HepG2 (cell line): ENCODE results near the gene CCDC122. TPM values are rescaled to one million over a fixed set of nuclear protein-coding genes. Genes with fewer than 3 reads are reported as not detected.

Source experiments
- ATAC-seq: fragments of 200-7000 bp; cut with Tn5 transposase; 3 replicates; pipeline ENCODE4 v1.9.1; 2020; ENCODE audit warnings: mild to moderate bottlenecking, moderate library complexity
- BruUV-seq: library from RNA; stranded (reverse); fragments of 400-500 nt; replicated peaks from 2 replicates; lab custom pipeline; 2021; lab: Mats Ljungman, UMichigan
- CTCF ChIA-PET: fragments of 300-600 bp; formaldehyde crosslinking; extraction: SDS; loops from one replicate; lab custom pipeline; 2021; ENCODE audit warnings: low total read pairs, inconsistent platforms, low intra/inter-chr PET ratio; lab: Yijun Ruan, JAX
- POLR2A ChIA-PET: fragments of 350-600 bp; sonication (Branson Sonifier 250); formaldehyde crosslinking; loops from one replicate; lab custom pipeline; 2020; ENCODE audit warnings: antibody characterized with exemption, inconsistent platforms; lab: Yijun Ruan, JAX
- DNase-seq: peaks from one replicate; pipeline ENCODE4 v3.0.0-alpha.2; 2015; ENCODE audit warnings: low spot score
- FAIRE-seq: peaks from 3 replicates; lab custom pipeline; 2011; peaks lifted over from hg19 to GRCh38; lab: Jason Lieb, UNC
- H2AFZ ChIP-seq: one replicate; pipeline ENCODE4 v1.6.1; 2011; ENCODE audit warnings: low read length, inconsistent platforms
- H3K27ac ChIP-seq: fragments of 300-600 bp; 3 replicates; pipeline ENCODE4 v1.8.0; 2011; ENCODE audit warnings: mixed run types, mild to moderate bottlenecking, mixed read lengths, low read length, inconsistent platforms; ENCODE audit not compliant: insufficient read depth; ENCODE audit errors: extremely low read length
- H3K27me3 ChIP-seq, 2 experiments: fragments of 200-600 bp in 1 of 2; 2 replicates in 1 of 2; 3 replicates in 1 of 2; pipeline versions ENCODE4 v1.6.0 to v1.8.0; 2011; ENCODE audit warnings: low read length in 2 of 2, mild to moderate bottlenecking in 2 of 2, moderate library complexity in 2 of 2, inconsistent platforms in 1 of 2; ENCODE audit not compliant: insufficient read depth in 2 of 2, control insufficient read depth in 1 of 2
- H3K36me3 ChIP-seq, 2 experiments: fragments of 200-600 bp in 1 of 2; replicated peaks in 1 of 2; 2 replicates in 1 of 2; 3 replicates in 1 of 2; pipeline versions ENCODE4 v1.5.1 to v1.8.0; 2011; ENCODE audit warnings: low read length in 2 of 2, inconsistent platforms in 1 of 2; ENCODE audit not compliant: insufficient read depth in 2 of 2, control insufficient read depth in 1 of 2
- H3K4me1 ChIP-seq: 2 replicates; pipeline ENCODE4 v1.5.1; 2012; ENCODE audit warnings: low read length, inconsistent platforms; ENCODE audit not compliant: insufficient read depth
- H3K4me2 ChIP-seq: 2 replicates; pipeline ENCODE4 v1.6.0; 2011; ENCODE audit warnings: low read depth, low read length, inconsistent platforms
- H3K4me3 ChIP-seq, 3 experiments: fragments of 200-600 bp in 1 of 3; sonication (generic), shearing (Covaris generic) in 1 of 3; replicated peaks in 1 of 3; 2 replicates each; pipeline ENCODE4 v1.5.1; 2011 to 2016; ENCODE audit warnings: low read length in 3 of 3, inconsistent platforms in 2 of 3, low read depth in 2 of 3, mild to moderate bottlenecking in 2 of 3, control low read depth in 1 of 3, mixed read lengths in 1 of 3; ENCODE audit not compliant: insufficient read depth in 1 of 3
- H3K79me2 ChIP-seq: one replicate; pipeline ENCODE4 v1.6.1; 2011; ENCODE audit warnings: low read length, inconsistent platforms; ENCODE audit not compliant: insufficient read depth
- H3K9ac ChIP-seq: 2 replicates; pipeline ENCODE4 v1.6.0; 2011; ENCODE audit warnings: mild to moderate bottlenecking, low read depth, low read length, inconsistent platforms; ENCODE audit not compliant: insufficient read depth
- H3K9me3 ChIP-seq: 2 replicates; pipeline ENCODE4 v1.5.1; 2012; ENCODE audit warnings: mild to moderate bottlenecking, low read length
- H4K20me1 ChIP-seq: 2 replicates; pipeline ENCODE4 v1.6.0; 2011; ENCODE audit warnings: inconsistent platforms, mild to moderate bottlenecking, low read length, moderate library complexity; ENCODE audit not compliant: insufficient read depth
- DMAP1 ChIP-seq: IDR thresholded peaks from 2 replicates; pipeline ENCODE4 v1.6.1; 2016
- ETS1 ChIP-seq: sonication (generic); formaldehyde crosslinking; IDR thresholded peaks from 2 replicates; pipeline ENCODE4 v1.4.0; 2020; ENCODE audit warnings: missing genetic modification reagents
- GFI1 ChIP-seq: sonication (generic); formaldehyde crosslinking; IDR thresholded peaks from 2 replicates; pipeline ENCODE4 v1.5.0; 2020; ENCODE audit warnings: missing genetic modification reagents, mild to moderate bottlenecking, borderline replicate concordance
- HNF4A ChIP-seq: sonication (generic); formaldehyde crosslinking; IDR thresholded peaks from 2 replicates; pipeline ENCODE4 v1.4.0; 2020; ENCODE audit warnings: missing genetic modification reagents
- HNRNPLL ChIP-seq: fragments of 200-400 bp; formaldehyde crosslinking; IDR thresholded peaks from 2 replicates; pipeline ENCODE4 v1.6.1; 2017; ENCODE audit warnings: mild to moderate bottlenecking, low read depth, low read length; ENCODE audit not compliant: poor library complexity, severe bottlenecking
- MTA1 ChIP-seq: sonication (generic); formaldehyde crosslinking; IDR thresholded peaks from 2 replicates; pipeline ENCODE4 v1.4.0; 2020; ENCODE audit warnings: missing genetic modification reagents, mild to moderate bottlenecking, borderline replicate concordance
- PLRG1 ChIP-seq: fragments of 450-650 bp; conservative IDR thresholded peaks from 2 replicates; pipeline ENCODE4 v1.6.1; 2016
- SAP130 ChIP-seq: IDR thresholded peaks from 2 replicates; pipeline ENCODE4 v1.6.1; 2016; ENCODE audit warnings: low read depth
- SPEN ChIP-seq: sonication (generic); formaldehyde crosslinking; IDR thresholded peaks from 2 replicates; pipeline ENCODE4 v1.5.1; 2020; ENCODE audit warnings: low read depth, mild to moderate bottlenecking, missing genetic modification reagents
- TOPORS ChIP-seq: sonication (generic); formaldehyde crosslinking; IDR thresholded peaks from 2 replicates; pipeline ENCODE4 v1.8.0; 2023; ENCODE audit warnings: mild to moderate bottlenecking, missing genetic modification reagents
- ZBTB20 ChIP-seq: sonication (generic); formaldehyde crosslinking; IDR thresholded peaks from 2 replicates; pipeline ENCODE4 v1.8.1; 2023; ENCODE audit warnings: missing genetic modification reagents, low read depth, mild to moderate bottlenecking, borderline replicate concordance
- ZBTB7B ChIP-seq: sonication (generic); formaldehyde crosslinking; IDR thresholded peaks from 2 replicates; pipeline ENCODE4 v1.4.0; 2020; ENCODE audit warnings: missing genetic modification reagents
- ZBTB8A ChIP-seq: sonication (generic); formaldehyde crosslinking; IDR thresholded peaks from 2 replicates; pipeline ENCODE4 v1.4.0; 2020; ENCODE audit warnings: mild to moderate bottlenecking, low read depth, missing genetic modification reagents, borderline replicate concordance
- ZNF234 ChIP-seq: sonication (generic); formaldehyde crosslinking; conservative IDR thresholded peaks from 2 replicates; pipeline ENCODE4 v1.5.1; 2020; ENCODE audit warnings: mild to moderate bottlenecking, missing genetic modification reagents
- ZNF335 ChIP-seq: sonication (generic); formaldehyde crosslinking; IDR thresholded peaks from 2 replicates; pipeline ENCODE4 v1.4.0; 2020; ENCODE audit warnings: missing genetic modification reagents
- ZNF746 ChIP-seq: sonication (generic); formaldehyde crosslinking; IDR thresholded peaks from 2 replicates; pipeline ENCODE4 v1.8.0; 2022; ENCODE audit warnings: mild to moderate bottlenecking, missing genetic modification reagents
- ZSCAN25 ChIP-seq: sonication (generic); formaldehyde crosslinking; IDR thresholded peaks from 2 replicates; pipeline ENCODE4 v1.8.0; 2022; ENCODE audit warnings: mild to moderate bottlenecking, missing genetic modification reagents
- WGBS: methylation state at CpG from one replicate; pipeline ENCODE4 v1.1.6; 2017; ENCODE audit warnings: low lambda C conversion rate; 5-methylcytosine and 5-hydroxymethylcytosine counted together
- in situ Hi-C: cut with HindIII; loops from 2 replicates; pipeline ENCODE4 v1.10.0; 2017; ENCODE audit warnings: low pct_unique_long_range_greater_than_20kb; ENCODE audit not compliant: extremely low pct_ligation_motif_present
- intact Hi-C: fragments of 100-400 bp; cut with micrococcal nuclease; formaldehyde crosslinking; loops from one replicate; pipeline ENCODE4 v1.10.0; 2022; ENCODE audit not compliant: unreplicated experiment
- polyA plus RNA-seq, 8 experiments: library from polyadenylated mRNA; depleted of rRNA in 3 of 8; stranded (reverse) in 7 of 8; unstranded in 1 of 8; fragments of >200 nt; fragmentation: Illumina TruSeq in 4 of 8; extraction: Trizol in 4 of 8; gene quantifications; 2 replicates each; pipeline versions ENCODE4 v1.2.1 to v1.2.3, GENCODE V29; 2011 to 2016; ENCODE audit warnings: low read depth in 4 of 8, missing spikeins in 1 of 8, mixed read lengths in 1 of 8; ENCODE audit not compliant: insufficient read depth in 1 of 8
- total RNA-seq, 5 experiments: library from RNA; depleted of rRNA; stranded (reverse); fragments of >200 nt; fragmentation: Illumina TruSeq; extraction: Trizol; gene quantifications; 2 replicates each; pipeline ENCODE4 v1.2.3, GENCODE V29; 2016; ENCODE audit warnings: low read depth in 1 of 5

The CCDC122 gene
- total and polyA plus RNA-seq, 2 of the 13 experiments (the other 11 are each of a cell fraction or from before 2014, with no cell fraction given): 0.32 to 3.5 TPM

GRCh38 chr13:43808676-43809075 is 70.9 kb downstream of the CCDC122 start:
- in situ Hi-C loops: loop anchor here (25.0 kb wide), 1 partner anchor 846 kb away; no protein-coding TSS in a partner anchor
- TF ChIP-seq ZSCAN25 (CRISPR knock-in tag): no peak
- no peak for TF ChIP-seq ETS1 (CRISPR knock-in tag)
- TF ChIP-seq ZNF746 (CRISPR knock-in tag): no peak
- TF ChIP-seq SPEN (CRISPR knock-in tag): no peak
- TF ChIP-seq HNRNPLL: no peak
- no peak for TF ChIP-seq ZNF335 (CRISPR knock-in tag)
- TF ChIP-seq ZNF234: no peak
- no peak for TF ChIP-seq ZBTB7B

GRCh38 chr13:43805681-43806128 is 73.8 kb downstream of the CCDC122 start:
- ATAC-seq: no peak
- Histone ChIP-seq H3K27ac (no peak overlapping the region), H3K79me2 (no peaks in the 10 kb centered on the region), H2AFZ (no peak overlapping the region), H4K20me1 (no peaks in the 10 kb centered on the region), H3K9ac (no peak overlapping the region), H3K4me2 (no peak overlapping the region), H3K9me3 (no peaks in the 10 kb centered on the region), H3K36me3 (no peaks in the 10 kb centered on the region), H3K27me3 (no peaks in the 10 kb centered on the region), H3K4me3 (no peak overlapping the region), H3K4me1 (no peaks in the 10 kb centered on the region)
- DNase-seq: no peak
- CTCF ChIA-PET: no interaction called here
- intact Hi-C loops (no loop called here), in situ Hi-C loops (loop anchor here (25.0 kb wide), 1 partner anchor 843 kb away; no protein-coding TSS in a partner anchor)
- 15% methylated on average over 5 of the region's 6 CpGs for WGBS
- no TSS peak for BruUV-seq
- no peak for FAIRE-seq
- POLR2A ChIA-PET: no interaction called here
- TF ChIP-seq ZBTB8A (CRISPR knock-in tag) (no peak), ZBTB20 (CRISPR knock-in tag) (no peak), MTA1 (CRISPR knock-in tag) (no peak), SAP130 (no peak), HNF4A (CRISPR knock-in tag) (no peak), PLRG1 (no peak), DMAP1 (CRISPR knock-in tag) (no peak), GFI1 (CRISPR knock-in tag) (no peak), TOPORS (no peak)

More at GRCh38 chr13:43808676-43809075, 70.9 kb downstream of the CCDC122 start:
- POLR2A ChIA-PET: no interaction called here
- FAIRE-seq (no peak), ATAC-seq (no peak), DNase-seq (no peak)
- H3K79me2 ChIP-seq: no peaks in the 10 kb centered on the region
- H3K27me3 ChIP-seq: no peaks in the 10 kb centered on the region; a peak in 1 of 5 replicates
- no TSS peak for BruUV-seq
- no peak overlapping the region for H3K27ac ChIP-seq
- no peak overlapping the region for H3K4me3 ChIP-seq
- no peaks in the 10 kb centered on the region for H3K9me3 ChIP-seq
- intact Hi-C loops: no loop called here
- H3K4me1 ChIP-seq: no peaks in the 10 kb centered on the region
- no peak overlapping the region for H3K9ac ChIP-seq
- CTCF ChIA-PET: no interaction called here
- no peak overlapping the region for H3K4me2 ChIP-seq
- no peaks in the 10 kb centered on the region for H3K36me3 ChIP-seq
- no peak overlapping the region for H2AFZ ChIP-seq
- no peaks in the 10 kb centered on the region for H4K20me1 ChIP-seq
